LNCAP (cell line): ENCODE data around the gene MLN.

Experiments
- CTCF ChIP-seq: fragments of 450-650 bp; IDR thresholded peaks from 2 replicates; pipeline ENCODE4 v1.5.1; 2017; ENCODE audit warnings: mild to moderate bottlenecking

The MLN gene

GRCh38 chr6:33797626-33798342, 6.0 kb downstream of the MLN start:
- no peak for TF ChIP-seq CTCF

GRCh38 chr6:33794910-33795623, 8.7 kb downstream of the MLN start:
- TF ChIP-seq CTCF = no peak

- TF ChIP-seq CTCF = no peak
Measured at GRCh38 chr6:33792981-33793380, 10.8 kb downstream of the MLN start.

GRCh38 chr6:33791620-33792019, 12.2 kb downstream of the MLN start:
- no peak for TF ChIP-seq CTCF

- TF ChIP-seq CTCF = no peak
Measured at GRCh38 chr6:33790910-33791309, 12.9 kb downstream of the MLN start.

- TF ChIP-seq CTCF = no peak
Measured at GRCh38 chr6:33790379-33790778, 13.4 kb downstream of the MLN start.

GRCh38 chr6:33789550-33789895, 14.3 kb downstream of the MLN start:
- no peak for TF ChIP-seq CTCF
